Fibroblast of lung (primary cell): Measurements from ENCODE around the gene CBR3.

Source experiments
- CTCF ChIP-seq, 2 donors: IDR thresholded peaks in 1 of 2; conservative IDR thresholded peaks in 1 of 2; 1 replicate in 1 of 2; 2 replicates in 1 of 2; pipeline ENCODE4 v1.5.1; 2011 to 2012; ENCODE audit warnings: low read length in 2 of 2, control low read depth in 1 of 2, inconsistent platforms in 1 of 2, low read depth in 1 of 2, mild to moderate bottlenecking in 1 of 2
- EZH2 ChIP-seq: IDR thresholded peaks from 2 replicates; pipeline ENCODE4 v1.5.1; 2012; ENCODE audit warnings: low read length, control low read depth, mild to moderate bottlenecking; ENCODE audit errors: missing control alignments

- TF ChIP-seq CTCF (conservative IDR thresholded peaks at IDR 0.05 in 1 of 2, IDR thresholded peaks at IDR 0.05 in 1 of 2; ENCODE audit: low read depth in 1 of 2, low read length in 2 of 2) (no peak), EZH2 (no peak)
Measured at GRCh38 chr21:36165356-36165755, 30.5 kb downstream of the CBR3 start.
